HEK293 (cell line): ENCODE data around the gene GDA.

ENCODE experiments used
- CTCF ChIA-PET: fragments of 350-600 bp; formaldehyde crosslinking; extraction: SDS; loops from one replicate; lab custom pipeline; 2021; ENCODE audit warnings: antibody characterized with exemption; lab: Yijun Ruan, JAX
- POLR2A ChIA-PET: fragments of 300-600 bp; formaldehyde crosslinking; extraction: SDS; loops from one replicate; lab custom pipeline; 2020; ENCODE audit warnings: antibody characterized with exemption, inconsistent platforms; lab: Yijun Ruan, JAX
- H3K27ac ChIP-seq: fragments of 200-500 bp; sonication (Bioruptor generic); 2 replicates; pipeline ENCODE4 v1.5.1; 2014; ENCODE audit warnings: low read depth, low read length, control low read depth, inconsistent platforms; ENCODE audit errors: extremely low read depth
- H3K36me3 ChIP-seq, 2 experiments: fragments of 200-500 bp in 1 of 2; sonication (Bioruptor generic) in 1 of 2; 1 replicate in 1 of 2; 2 replicates in 1 of 2; pipeline ENCODE4 v1.5.1; 2014 to 2017; ENCODE audit warnings: inconsistent platforms in 2 of 2, low read length in 2 of 2; ENCODE audit not compliant: control insufficient read depth in 2 of 2, insufficient read depth in 1 of 2
- H3K4me1 ChIP-seq: fragments of 200-500 bp; sonication (Bioruptor generic); 2 replicates; pipeline ENCODE4 v1.5.1; 2014; ENCODE audit warnings: mild to moderate bottlenecking, low read length, inconsistent platforms; ENCODE audit not compliant: control insufficient read depth, insufficient read depth
- H3K4me3 ChIP-seq: 2 replicates; pipeline ENCODE4 v1.5.1; 2011; ENCODE audit warnings: low read depth, mild to moderate bottlenecking, control low read depth, low read length, moderate library complexity
- H3K9me3 ChIP-seq: fragments of 200-500 bp; sonication (Bioruptor generic); 2 replicates; pipeline ENCODE4 v1.5.1; 2014; ENCODE audit warnings: low read depth, low read length, inconsistent platforms; ENCODE audit not compliant: control insufficient read depth, insufficient read depth
- FEZF1 ChIP-seq: fragments of 450-650 bp; formaldehyde crosslinking; IDR thresholded peaks from 2 replicates; pipeline ENCODE4 v1.5.1; 2016; ENCODE audit warnings: missing biosample characterization, missing genetic modification characterization
- KLF10 ChIP-seq: fragments of 450-650 bp; IDR thresholded peaks from 2 replicates; pipeline ENCODE4 v1.5.1; 2018; ENCODE audit warnings: missing biosample characterization, mild to moderate bottlenecking, missing genetic modification characterization
- KLF9 ChIP-seq: fragments of 450-650 bp; formaldehyde crosslinking; IDR thresholded peaks from 2 replicates; pipeline ENCODE4 v1.5.1; 2016; ENCODE audit warnings: missing biosample characterization, missing genetic modification characterization, low read depth
- OSR2 ChIP-seq: fragments of 450-650 bp; formaldehyde crosslinking; IDR thresholded peaks from 2 replicates; pipeline ENCODE4 v1.5.1; 2016; ENCODE audit warnings: missing biosample characterization, missing genetic modification characterization
- SCRT2 ChIP-seq: fragments of 450-650 bp; formaldehyde crosslinking; IDR thresholded peaks from 2 replicates; pipeline ENCODE4 v1.5.1; 2016; ENCODE audit warnings: missing biosample characterization, missing genetic modification characterization
- SP7 ChIP-seq: fragments of 450-650 bp; formaldehyde crosslinking; IDR thresholded peaks from 2 replicates; pipeline ENCODE4 v1.5.1; 2016; ENCODE audit warnings: missing biosample characterization, missing genetic modification characterization
- ZBTB21 ChIP-seq: fragments of 450-650 bp; formaldehyde crosslinking; IDR thresholded peaks from 2 replicates; pipeline ENCODE4 v1.5.1; 2017; ENCODE audit warnings: missing biosample characterization, missing genetic modification characterization
- ZNF214 ChIP-seq: fragments of 450-650 bp; formaldehyde crosslinking; IDR thresholded peaks from 2 replicates; pipeline ENCODE4 v1.5.1; 2017; ENCODE audit warnings: missing biosample characterization, mild to moderate bottlenecking, missing genetic modification characterization, borderline replicate concordance
- ZNF239 ChIP-seq: fragments of 450-650 bp; formaldehyde crosslinking; IDR thresholded peaks from 2 replicates; pipeline ENCODE4 v1.5.1; 2016; ENCODE audit warnings: missing biosample characterization, missing genetic modification characterization
- ZNF341 ChIP-seq: fragments of 450-650 bp; formaldehyde crosslinking; IDR thresholded peaks from 2 replicates; pipeline ENCODE4; 2016; ENCODE audit warnings: low read depth, missing biosample characterization, missing genetic modification characterization
- ZNF423 ChIP-seq: fragments of 450-650 bp; formaldehyde crosslinking; IDR thresholded peaks from 2 replicates; pipeline ENCODE4 v1.5.1; 2016; ENCODE audit warnings: missing biosample characterization, missing genetic modification characterization
- ZNF514 ChIP-seq: fragments of 450-650 bp; formaldehyde crosslinking; IDR thresholded peaks from 2 replicates; pipeline ENCODE4 v1.5.1; 2016; ENCODE audit warnings: missing biosample characterization, missing genetic modification characterization
- ZNF596 ChIP-seq: fragments of 450-650 bp; IDR thresholded peaks from 2 replicates; pipeline ENCODE4 v1.5.0; 2018; ENCODE audit warnings: missing biosample characterization, mild to moderate bottlenecking, missing genetic modification characterization, moderate library complexity
- ZNF660 ChIP-seq: fragments of 450-650 bp; IDR thresholded peaks from 2 replicates; pipeline ENCODE4 v1.5.1; 2018; ENCODE audit warnings: missing biosample characterization, mild to moderate bottlenecking, missing genetic modification characterization
- ZNF664 ChIP-seq: fragments of 450-650 bp; formaldehyde crosslinking; IDR thresholded peaks from 2 replicates; pipeline ENCODE4 v1.5.1; 2016; ENCODE audit warnings: missing biosample characterization, missing genetic modification characterization
- ZNF701 ChIP-seq: fragments of 450-650 bp; formaldehyde crosslinking; IDR thresholded peaks from 2 replicates; pipeline ENCODE4 v1.5.1; 2016; ENCODE audit warnings: missing biosample characterization, missing genetic modification characterization
- ZNF777 ChIP-seq: fragments of 450-650 bp; formaldehyde crosslinking; IDR thresholded peaks from 2 replicates; pipeline ENCODE4 v1.5.1; 2017; ENCODE audit warnings: missing biosample characterization, missing genetic modification characterization, borderline replicate concordance
- ZSCAN30 ChIP-seq: fragments of 450-650 bp; IDR thresholded peaks from 2 replicates; pipeline ENCODE4 v1.5.1; 2018; ENCODE audit warnings: missing biosample characterization, mild to moderate bottlenecking, missing genetic modification characterization, moderate library complexity
- TF ChIP-seq, protein P1 (sequence below): fragments of 450-650 bp; formaldehyde crosslinking; IDR thresholded peaks from 2 replicates; pipeline ENCODE4 v1.5.1; 2017; ENCODE audit warnings: missing biosample characterization, missing genetic modification characterization
- TF ChIP-seq, protein P2 (sequence below): fragments of 450-650 bp; formaldehyde crosslinking; IDR thresholded peaks from 2 replicates; pipeline ENCODE4 v1.5.1; 2016; ENCODE audit warnings: missing biosample characterization, missing genetic modification characterization
- TF ChIP-seq, protein P3 (sequence below): fragments of 450-650 bp; formaldehyde crosslinking; IDR thresholded peaks from 2 replicates; pipeline ENCODE4 v1.5.1; 2016; ENCODE audit warnings: missing biosample characterization, missing genetic modification characterization, low read depth
- TF ChIP-seq, protein P4 (sequence below): fragments of 450-650 bp; formaldehyde crosslinking; IDR thresholded peaks from 2 replicates; pipeline ENCODE4 v1.5.1; 2016; ENCODE audit warnings: missing biosample characterization, missing genetic modification characterization

GDA gene

DNA sequence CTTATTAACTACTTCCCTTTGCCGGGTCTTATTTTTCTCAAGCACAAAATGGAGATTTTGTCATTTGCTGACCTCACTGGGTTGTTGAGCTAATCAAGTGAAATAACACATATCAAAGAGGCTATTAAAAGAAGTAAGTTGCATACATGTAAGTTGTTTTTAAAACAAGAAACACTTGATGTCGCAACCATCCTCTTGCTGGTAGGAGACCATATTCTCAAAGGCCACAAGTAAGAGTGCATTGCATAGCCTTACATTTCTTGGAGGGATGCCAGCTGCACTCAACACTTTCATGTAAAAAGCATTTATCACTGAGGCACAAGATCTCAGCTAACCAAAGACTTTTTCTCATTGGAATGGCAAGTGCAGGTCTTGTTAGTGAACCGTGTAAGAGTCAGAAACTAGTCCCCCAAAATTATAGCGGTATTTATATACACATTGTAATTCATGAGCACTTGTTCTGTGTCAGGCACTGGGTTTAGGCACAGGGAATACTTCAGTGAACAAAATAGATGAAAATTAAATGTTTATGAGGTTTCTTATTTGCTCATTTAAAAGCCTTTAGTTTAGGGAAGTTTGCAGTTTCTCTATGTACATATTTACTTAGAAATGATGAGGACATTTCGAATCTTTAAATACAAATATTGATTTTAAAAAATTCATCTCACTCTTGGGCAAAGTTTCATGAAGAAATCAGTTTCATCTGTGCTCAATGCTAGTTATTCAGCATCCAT, 143.8 kb downstream of the GDA start:
- peaks cover 2% of the 10 kb centered on the region; the same call in 1 of the 2 replicates for H3K4me1 ChIP-seq
- POLR2A ChIA-PET: interaction anchor here (1.0 to 1.2 kb wide), 2 partner anchors 22 to 301 kb away, joined by 3 read pairs; no protein-coding TSS in a partner anchor
- no peaks in the 10 kb centered on the region for H3K36me3 ChIP-seq
- TF ChIP-seq ZNF777 (tag by site-specific recombination) (no peak), FEZF1 (tag by site-specific recombination) (peak; percentile 27; the same call in 1 of the 2 replicates), KLF10 (tag by site-specific recombination) (no peak), ZNF239 (tag by site-specific recombination) (no peak), OSR2 (tag by site-specific recombination) (peak; percentile 20; the same call in 1 of the 2 replicates), ZNF514 (no peak), ZSCAN30 (0 out of 2 replicates have a peak, but pooled peaks have one; percentile 23), ZNF664 (tag by site-specific recombination) (peak; percentile 77), ZNF701 (tag by site-specific recombination) (no peak), ZNF596 (tag by site-specific recombination) (no peak), ZNF341 (tag by site-specific recombination) (no peak), ZNF660 (0 out of 2 replicates have a peak, but pooled peaks have one; percentile 15), ZBTB21 (no peak), ZNF423 (tag by site-specific recombination) (no peak), SCRT2 (tag by site-specific recombination) (peak; percentile 68; the same call in 1 of the 2 replicates), KLF9 (no peak), ZNF214 (tag by site-specific recombination) (no peak), SP7 (tag by site-specific recombination) (0 out of 2 replicates have a peak, but pooled peaks have one; percentile 25)
- TF ChIP-seq, protein P1, sequence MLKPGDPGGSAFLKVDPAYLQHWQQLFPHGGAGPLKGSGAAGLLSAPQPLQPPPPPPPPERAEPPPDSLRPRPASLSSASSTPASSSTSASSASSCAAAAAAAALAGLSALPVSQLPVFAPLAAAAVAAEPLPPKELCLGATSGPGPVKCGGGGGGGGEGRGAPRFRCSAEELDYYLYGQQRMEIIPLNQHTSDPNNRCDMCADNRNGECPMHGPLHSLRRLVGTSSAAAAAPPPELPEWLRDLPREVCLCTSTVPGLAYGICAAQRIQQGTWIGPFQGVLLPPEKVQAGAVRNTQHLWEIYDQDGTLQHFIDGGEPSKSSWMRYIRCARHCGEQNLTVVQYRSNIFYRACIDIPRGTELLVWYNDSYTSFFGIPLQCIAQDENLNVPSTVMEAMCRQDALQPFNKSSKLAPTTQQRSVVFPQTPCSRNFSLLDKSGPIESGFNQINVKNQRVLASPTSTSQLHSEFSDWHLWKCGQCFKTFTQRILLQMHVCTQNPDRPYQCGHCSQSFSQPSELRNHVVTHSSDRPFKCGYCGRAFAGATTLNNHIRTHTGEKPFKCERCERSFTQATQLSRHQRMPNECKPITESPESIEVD: peak; percentile 92
- TF ChIP-seq, protein P2, sequence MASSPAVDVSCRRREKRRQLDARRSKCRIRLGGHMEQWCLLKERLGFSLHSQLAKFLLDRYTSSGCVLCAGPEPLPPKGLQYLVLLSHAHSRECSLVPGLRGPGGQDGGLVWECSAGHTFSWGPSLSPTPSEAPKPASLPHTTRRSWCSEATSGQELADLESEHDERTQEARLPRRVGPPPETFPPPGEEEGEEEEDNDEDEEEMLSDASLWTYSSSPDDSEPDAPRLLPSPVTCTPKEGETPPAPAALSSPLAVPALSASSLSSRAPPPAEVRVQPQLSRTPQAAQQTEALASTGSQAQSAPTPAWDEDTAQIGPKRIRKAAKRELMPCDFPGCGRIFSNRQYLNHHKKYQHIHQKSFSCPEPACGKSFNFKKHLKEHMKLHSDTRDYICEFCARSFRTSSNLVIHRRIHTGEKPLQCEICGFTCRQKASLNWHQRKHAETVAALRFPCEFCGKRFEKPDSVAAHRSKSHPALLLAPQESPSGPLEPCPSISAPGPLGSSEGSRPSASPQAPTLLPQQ: peak; percentile 19; the same call in 1 of the 2 replicates
- TF ChIP-seq, protein P3, sequence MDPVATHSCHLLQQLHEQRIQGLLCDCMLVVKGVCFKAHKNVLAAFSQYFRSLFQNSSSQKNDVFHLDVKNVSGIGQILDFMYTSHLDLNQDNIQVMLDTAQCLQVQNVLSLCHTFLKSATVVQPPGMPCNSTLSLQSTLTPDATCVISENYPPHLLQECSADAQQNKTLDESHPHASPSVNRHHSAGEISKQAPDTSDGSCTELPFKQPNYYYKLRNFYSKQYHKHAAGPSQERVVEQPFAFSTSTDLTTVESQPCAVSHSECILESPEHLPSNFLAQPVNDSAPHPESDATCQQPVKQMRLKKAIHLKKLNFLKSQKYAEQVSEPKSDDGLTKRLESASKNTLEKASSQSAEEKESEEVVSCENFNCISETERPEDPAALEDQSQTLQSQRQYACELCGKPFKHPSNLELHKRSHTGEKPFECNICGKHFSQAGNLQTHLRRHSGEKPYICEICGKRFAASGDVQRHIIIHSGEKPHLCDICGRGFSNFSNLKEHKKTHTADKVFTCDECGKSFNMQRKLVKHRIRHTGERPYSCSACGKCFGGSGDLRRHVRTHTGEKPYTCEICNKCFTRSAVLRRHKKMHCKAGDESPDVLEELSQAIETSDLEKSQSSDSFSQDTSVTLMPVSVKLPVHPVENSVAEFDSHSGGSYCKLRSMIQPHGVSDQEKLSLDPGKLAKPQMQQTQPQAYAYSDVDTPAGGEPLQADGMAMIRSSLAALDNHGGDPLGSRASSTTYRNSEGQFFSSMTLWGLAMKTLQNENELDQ (tag by site-specific recombination): no peak
- TF ChIP-seq, protein P4, sequence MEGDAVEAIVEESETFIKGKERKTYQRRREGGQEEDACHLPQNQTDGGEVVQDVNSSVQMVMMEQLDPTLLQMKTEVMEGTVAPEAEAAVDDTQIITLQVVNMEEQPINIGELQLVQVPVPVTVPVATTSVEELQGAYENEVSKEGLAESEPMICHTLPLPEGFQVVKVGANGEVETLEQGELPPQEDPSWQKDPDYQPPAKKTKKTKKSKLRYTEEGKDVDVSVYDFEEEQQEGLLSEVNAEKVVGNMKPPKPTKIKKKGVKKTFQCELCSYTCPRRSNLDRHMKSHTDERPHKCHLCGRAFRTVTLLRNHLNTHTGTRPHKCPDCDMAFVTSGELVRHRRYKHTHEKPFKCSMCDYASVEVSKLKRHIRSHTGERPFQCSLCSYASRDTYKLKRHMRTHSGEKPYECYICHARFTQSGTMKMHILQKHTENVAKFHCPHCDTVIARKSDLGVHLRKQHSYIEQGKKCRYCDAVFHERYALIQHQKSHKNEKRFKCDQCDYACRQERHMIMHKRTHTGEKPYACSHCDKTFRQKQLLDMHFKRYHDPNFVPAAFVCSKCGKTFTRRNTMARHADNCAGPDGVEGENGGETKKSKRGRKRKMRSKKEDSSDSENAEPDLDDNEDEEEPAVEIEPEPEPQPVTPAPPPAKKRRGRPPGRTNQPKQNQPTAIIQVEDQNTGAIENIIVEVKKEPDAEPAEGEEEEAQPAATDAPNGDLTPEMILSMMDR (tag by site-specific recombination): peak; percentile 33; the same call in 1 of the 2 replicates
- H3K9me3 ChIP-seq: no peaks in the 10 kb centered on the region
- CTCF ChIA-PET: interaction anchor here (0.7 to 5.8 kb wide), 20 partner anchors 12 to 532 kb away, joined by 3 to 23 read pairs (median 4); no protein-coding TSS in a partner anchor
- H3K27ac ChIP-seq: no peak overlapping the region
- H3K4me3 ChIP-seq: no peak overlapping the region
